ENCODE data around the gene ZNF273.
A peak's percentile ranks its signal among the peaks of the same experiment; 100 is the strongest.

Gene ZNF273

DNA sequence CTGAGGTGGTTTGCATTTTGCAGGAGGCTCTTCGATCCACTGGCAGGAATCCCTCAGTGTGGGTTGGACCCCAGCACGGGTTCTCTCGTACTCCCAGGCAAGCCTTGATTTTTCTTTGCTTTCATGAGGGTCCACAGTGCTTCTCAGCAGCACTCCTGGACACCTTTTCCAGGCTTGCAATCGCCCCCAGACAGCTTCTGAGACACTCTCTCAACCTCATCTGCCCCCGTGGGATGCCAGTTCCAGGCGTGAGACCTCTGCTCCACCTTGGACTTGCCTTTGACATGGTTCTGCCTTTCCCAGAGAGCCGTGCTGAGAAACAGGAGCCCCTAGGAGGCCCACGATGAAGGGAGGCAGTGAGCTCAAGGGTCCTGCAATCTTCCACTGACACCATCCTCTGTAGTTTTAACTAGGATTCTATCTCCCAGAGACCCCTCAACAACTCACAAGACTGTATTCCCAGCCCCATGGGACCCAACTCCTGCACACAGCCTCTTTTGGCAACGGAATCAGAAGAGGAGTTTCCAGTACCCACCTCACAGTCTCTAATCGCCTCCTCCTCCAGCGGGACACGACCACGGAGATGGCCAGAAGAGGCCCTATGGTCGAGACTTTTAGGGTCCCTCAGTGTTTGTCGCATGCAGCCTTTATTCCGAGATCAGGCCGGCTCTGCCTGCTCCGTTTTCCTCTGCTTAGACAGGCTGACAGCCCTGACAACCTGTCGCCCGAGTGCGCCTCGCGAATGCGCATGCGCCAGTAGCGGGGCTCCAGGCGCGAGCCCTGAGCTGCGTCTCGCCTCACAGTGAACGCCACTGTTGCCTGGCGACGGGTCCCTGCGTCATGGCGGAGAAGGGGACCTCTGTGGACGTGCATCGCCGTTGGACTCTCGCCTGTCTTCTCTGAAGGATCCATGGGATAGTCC lies 26.0 kb upstream of the ZNF273 start:
- peak; percentile 40 to 59 for DNase-seq (ENCODE audit: extremely low read depth in 1 of 2, low read depth in 1 of 2)

DNA sequence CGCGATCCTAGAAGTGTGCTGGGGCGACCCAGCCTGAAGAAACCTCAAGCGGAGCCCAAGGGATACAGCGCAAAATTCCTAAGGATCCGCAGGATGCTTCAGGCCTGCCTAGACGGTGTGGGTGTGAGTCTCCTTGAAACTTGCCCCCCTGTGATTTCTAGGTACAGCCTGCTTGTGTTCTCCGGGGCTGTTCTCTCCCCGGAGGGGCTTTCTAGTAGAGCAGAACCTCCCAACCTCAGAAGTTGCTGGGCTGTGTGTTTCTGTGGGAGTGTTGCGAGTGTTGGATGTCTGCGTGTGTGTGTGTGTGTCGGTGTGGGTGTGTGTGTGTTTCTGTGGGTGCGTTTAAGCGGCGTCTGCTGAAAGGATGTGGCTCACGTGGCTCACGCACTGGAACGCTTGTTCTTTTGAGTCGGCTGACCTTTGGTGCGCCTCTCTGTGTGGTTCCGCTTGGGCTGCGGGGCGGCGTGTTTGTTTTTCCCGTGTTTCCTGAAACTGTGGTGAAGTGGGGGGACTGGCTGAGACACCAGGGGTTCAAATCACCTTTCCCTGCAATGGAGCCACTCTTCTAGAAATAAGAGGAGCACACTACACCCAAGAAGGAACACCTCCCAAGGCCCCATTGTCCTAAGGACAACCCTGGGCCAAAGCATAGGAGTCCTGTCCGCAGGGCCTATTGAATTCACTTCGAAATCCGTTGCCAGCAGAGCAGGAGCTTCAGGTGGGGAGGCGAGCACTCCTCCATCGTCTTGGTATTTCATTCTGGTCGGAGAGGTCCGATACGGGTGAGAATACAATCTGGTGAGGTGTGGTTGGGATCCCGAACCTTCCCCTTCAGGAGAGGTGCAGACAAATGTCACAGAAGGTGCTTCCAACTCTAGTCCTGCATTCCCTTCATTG lies 25.1 kb upstream of the ZNF273 start:
- DNase-seq (ENCODE audit: extremely low read depth in 1 of 2, low read depth in 1 of 2) = no peak

DNA sequence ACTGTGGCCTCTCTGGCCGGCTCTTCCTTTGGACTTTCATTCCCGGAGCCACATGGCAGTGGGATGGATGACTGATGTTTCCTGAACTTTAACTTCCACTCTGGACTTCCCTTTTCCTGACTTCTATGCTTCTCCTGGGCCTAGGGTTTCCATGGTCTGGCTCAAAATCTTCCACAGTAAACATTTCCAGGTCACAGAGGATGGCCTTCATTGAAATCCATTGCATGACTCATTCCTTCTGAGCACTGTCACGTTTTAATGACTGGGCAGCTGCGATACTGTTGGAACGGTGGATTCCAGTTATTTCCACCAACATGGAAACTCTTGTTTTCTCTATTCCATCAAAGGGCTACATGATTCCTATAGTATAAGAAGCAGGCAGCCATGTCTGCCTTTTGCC lies 24.4 kb upstream of the ZNF273 start:
- no peak for DNase-seq (ENCODE audit: extremely low read depth in 1 of 2, low read depth in 1 of 2)

DNA sequence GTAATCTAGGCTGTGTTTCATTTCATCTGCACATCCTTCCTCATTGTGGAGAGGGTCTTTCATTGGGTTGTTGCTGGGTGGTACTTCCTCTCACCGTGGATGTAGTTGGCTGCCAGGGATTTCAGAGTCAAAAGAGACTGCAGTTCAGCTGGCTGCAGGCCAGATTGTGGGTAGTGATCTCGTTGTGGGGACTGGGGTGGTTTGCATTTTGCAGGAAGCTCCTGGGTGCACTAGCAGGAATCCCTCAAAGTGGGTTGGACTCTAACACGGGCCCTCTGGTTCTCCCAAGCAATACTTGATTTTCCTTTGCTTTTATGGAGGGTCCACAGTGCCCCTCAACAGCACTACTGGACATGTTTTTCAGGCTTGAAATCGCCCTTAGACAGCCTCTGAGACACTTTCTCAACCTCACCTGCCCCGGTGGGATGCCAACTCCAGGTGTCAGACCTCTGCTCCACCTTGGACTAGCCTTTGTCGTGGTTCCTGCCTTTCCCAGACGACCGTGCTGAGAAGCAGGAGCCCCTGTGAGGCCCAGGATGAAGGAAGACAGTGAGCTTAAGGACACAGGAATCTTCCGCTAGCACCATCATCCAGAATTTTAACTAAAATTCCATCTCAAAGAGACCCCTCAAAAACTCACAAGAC lies 23.9 kb upstream of the ZNF273 start:
- no peak for DNase-seq (ENCODE audit: extremely low read depth in 1 of 2, low read depth in 1 of 2)

DNA sequence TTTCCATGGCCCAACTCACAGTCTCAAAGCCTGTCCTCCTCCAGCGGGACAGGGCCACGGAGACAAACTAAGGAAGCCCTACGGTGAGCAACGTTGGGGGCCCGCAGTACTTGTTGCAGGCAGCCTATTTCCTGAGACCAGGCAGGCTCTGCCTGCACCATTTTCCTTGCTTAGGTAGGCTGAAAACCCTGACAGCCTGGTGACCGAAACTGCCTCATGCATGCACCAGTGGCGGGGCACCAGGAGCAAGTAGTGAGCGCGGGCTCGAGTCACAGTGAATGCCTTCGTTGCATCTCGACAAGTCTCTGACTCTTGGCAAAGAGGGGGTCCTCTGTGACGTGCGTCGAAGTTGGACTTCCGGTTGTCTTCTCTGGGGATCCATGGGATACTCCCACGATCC lies 23.3 kb upstream of the ZNF273 start:
- DNase-seq (ENCODE audit: extremely low read depth in 1 of 2, low read depth in 1 of 2) = no peak

DNA sequence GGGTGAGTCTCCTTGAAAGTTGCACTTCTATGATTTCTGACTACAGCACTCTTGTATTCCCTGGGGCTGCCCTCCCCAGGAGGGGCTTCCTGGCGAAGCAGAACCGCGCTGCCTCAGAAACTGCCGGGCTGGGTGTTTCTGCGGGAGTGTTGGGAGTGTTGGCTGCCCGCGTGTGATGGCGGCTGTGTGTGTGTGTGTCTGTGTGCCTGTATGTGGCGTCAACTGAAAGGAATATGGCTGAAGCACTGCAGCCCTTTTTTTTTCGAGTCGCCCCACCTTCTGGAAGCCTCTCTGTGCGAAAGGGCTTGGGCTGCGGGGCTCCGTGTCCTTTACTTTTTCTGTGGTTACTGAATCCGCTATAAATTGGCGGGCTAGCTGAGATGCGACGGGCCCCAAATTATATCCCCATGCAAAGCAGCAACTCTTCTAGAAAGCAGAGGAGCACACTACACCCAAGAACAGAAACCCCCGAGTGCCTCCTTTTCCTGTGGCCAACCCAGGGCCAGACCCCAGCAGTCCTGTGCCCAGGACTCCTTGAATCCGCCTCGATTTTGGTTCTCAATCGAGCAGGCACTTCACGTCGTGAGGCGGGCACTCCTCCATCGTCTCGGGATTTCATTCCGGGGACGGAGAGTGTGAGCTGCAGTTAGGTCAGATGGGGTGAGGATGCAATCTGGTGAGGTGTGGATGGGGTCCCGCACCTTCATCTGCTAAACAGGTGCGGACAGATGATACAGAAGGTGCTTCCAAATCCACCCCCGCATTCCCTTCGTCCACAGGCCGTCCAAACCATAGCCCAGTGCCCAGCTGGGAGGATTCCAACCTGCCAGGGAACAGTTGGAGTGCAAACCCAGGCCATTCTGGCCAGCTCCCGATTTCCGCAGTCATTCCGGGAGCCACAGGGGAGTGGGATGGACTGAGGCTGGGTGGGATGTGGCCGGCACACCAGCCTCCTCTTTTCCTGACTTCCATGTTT lies 22.5 kb upstream of the ZNF273 start:
- DNase-seq (ENCODE audit: extremely low read depth in 1 of 2, low read depth in 1 of 2) = no peak

DNA sequence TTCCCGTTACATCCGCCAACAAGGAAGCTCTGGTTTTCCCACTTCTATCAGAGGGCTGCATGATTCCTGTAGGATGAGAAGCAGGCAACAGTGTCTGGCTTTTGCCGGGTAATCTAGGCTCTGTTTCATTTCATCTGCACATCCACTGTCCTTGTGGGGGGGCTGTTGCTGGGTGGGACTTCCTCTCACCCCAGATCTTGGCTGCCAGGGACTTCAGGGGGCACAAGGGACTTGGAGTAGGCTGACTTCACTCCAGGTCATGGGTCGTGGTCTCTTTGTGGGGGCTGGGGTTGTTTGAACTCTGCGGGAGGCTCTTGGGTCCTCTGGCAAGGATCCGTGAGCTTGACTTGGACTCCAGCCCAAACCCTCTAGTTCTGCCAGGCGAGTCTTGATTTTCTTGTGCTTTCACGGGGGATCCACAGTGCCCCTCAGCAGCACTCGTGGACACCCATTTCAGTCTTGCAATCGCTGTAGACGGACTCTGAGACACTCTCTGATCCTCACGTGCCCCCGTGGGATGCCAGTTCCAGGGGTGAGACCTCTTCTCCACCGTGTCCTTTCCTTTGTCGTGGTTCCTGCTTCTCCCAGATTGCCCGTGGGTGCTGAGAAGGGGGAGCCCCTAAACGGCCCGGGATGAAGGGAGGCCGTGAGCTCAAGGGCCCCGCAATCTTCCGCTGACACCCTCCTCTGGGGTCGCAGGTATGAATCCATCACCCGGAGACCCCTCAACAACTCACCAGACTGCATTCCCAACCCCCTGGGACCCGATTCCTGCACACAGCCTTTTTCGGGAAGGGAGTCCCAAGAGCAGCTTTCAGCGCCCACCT lies 21.4 kb upstream of the ZNF273 start:
- no peak for DNase-seq (ENCODE audit: extremely low read depth in 1 of 2, low read depth in 1 of 2)

DNA sequence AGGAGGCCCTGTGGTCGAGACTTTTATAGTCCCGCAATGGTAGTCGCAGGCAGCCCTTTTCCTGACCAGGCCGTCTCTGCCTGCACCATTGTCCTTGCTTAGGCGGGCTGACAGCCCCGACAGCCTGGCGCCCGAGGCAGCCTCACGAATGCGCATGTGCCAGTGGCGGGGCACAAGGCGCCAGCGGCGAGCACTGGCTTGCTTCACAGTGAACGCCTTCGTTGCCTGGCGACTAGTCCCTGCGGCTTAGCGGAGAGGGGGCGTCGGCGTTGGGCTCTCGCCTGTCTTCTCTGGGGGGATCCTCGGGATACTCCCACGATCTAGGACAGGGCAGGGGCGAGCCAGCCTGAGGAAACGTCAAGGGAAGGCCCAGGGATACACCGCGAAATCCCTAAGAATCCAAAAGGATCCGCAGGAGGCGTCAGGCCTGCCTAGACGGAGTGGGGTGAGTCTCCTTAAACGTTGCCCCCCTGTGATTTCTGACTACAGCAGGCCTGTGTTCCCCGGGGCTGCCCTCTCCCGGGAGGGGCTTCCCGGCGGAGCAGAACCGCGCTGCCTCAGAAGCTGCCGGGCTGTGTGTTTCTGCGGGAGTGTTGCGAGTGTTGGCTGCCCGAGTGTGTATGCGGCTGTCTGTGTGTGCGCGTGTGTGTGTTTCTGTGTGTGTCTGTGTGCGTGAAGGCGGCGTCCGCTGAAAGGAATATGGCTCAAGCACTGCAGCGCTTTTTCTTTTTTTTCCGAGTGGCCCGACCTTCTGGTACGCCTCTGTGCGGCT lies 20.5 kb upstream of the ZNF273 start:
- peak in 1 of 2 donors; percentile 23 for DNase-seq (ENCODE audit: extremely low read depth in 1 of 2, low read depth in 1 of 2)

DNA sequence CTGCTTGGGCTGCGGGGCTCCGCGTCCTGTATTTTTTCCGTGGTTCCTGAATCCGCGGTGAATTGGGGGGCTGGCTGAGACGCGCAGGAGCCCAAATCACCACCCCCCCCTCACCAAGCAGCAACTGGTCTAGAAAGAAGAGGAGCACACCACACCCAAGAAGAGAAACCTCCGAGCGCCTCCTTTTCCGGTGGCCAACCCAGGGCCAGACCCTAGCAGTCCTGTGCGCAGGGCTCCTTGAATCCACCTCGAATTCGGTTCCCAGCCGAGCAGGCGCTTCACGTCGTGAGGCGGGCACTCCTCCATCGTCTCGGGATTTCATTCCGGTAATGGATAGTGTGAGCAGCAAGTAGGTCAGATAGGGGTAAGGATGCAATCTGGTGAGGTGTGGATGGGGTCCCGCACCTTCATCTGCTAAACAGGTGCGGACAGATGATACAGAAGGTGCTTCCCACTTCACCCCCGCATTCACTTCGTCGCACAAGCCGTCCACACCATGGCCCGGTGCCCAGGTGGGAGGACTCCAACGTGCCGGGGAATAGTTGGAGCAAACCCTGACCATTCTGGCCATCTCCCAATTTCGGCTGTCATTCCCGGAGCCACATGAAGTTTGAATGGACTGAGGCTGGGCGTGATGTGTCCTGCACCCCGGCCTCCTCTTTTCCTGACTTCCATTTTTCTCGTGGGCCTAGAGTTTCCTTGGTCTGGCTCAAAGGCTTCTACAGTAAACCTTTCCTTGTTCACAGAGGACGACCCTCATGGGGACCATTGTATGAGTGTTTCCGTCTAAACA lies 19.8 kb upstream of the ZNF273 start:
- no peak for DNase-seq (ENCODE audit: extremely low read depth in 1 of 2, low read depth in 1 of 2)

DNA sequence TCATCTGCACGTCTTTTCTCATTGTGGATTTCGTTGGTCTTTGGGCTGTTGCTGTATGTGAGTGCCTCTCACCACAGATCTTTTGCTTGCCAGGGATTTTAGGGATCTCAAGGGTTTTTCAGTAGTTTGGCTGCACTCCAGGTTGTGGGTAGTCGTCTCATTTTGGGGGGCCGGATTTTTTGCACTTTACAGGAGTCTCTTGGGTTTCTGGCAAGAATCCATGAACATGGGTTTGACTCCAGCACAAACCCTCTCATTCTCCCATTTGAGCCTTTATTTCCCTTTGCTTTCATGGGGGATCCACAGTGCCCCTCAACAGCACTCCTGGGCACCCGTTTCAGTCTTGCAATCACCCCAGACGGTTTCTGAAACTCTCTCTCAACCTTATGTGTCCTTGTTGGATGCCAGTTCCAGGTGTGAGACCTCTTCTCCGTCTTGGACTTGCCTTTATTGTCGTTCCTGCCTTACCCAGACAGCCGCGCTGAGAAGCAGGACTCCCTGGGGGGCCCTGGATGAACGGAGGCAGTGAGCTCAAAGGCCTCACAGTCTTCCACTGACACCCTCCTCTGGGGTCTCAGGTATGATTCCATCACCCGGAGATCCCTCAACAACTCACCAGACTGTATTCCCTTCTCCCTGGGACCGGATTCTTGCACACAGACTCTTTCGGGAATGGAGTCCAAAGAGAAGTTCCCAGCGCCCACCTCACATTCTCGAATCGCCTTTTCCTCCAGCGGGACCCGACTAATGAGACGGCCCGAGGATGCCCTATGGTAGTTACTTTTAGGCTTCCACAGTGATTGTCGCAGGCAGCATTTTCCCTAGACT lies 18.8 kb upstream of the ZNF273 start:
- DNase-seq (ENCODE audit: extremely low read depth in 1 of 2, low read depth in 1 of 2) = no peak

DNA sequence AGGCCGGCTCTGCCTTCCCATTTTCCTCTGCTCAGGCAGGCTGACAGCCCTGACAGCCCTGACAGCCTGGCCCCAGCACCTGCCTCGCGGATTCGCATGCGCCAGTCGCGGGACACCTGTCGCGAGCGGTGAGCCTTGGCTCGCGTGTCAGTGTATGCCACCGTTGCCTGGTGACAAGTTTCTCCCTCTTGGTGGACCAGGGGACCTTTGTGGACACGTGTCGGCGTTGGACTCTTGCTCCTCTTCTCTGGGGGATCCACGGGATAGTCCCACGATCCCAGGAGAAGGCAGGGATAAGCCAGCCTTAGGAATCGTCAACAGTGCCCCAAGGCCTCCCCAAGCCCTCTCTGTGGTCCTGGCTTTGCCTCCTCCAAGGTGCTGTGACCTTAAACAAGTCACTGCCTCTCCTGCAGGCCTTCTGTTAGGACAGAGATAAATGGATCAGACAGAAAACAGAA lies 18.1 kb upstream of the ZNF273 start:
- DNase-seq (ENCODE audit: extremely low read depth in 1 of 2, low read depth in 1 of 2) = no peak

DNA sequence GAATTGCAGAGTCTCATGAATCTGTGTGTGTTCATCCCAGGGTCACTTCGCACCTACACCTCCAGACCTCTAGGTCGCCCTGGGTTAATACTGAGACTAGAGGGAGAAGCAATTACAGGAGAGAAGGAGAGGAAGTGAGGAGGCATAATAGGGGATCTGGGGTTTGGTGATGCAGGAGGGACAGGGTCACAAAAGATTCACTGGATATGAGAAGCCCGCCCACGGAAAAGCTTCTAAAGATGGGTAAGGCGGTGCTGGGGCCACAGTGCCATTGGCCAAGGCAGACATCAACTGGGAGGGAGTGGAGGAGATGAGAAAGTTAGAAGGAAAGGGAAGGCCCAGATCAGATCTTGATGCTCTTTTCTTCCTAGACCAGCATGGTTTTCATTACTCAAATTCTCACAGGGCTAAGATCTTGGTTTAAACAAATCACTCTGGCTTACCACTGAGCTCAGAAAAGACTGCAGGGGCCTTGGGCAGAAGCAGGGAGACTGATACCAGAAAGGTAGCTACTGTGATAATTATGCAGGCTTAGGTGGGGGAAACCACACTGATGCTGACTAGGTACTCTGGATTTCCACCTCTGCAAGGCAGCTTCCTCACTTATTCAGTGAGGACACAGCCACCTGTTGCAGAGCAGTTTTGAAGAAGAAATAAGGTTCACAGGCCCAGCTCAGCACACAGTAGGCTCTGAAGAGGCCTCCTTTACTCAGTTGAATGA lies 17.4 kb upstream of the ZNF273 start:
- no peak for DNase-seq (ENCODE audit: extremely low read depth in 1 of 2, low read depth in 1 of 2)

DNA sequence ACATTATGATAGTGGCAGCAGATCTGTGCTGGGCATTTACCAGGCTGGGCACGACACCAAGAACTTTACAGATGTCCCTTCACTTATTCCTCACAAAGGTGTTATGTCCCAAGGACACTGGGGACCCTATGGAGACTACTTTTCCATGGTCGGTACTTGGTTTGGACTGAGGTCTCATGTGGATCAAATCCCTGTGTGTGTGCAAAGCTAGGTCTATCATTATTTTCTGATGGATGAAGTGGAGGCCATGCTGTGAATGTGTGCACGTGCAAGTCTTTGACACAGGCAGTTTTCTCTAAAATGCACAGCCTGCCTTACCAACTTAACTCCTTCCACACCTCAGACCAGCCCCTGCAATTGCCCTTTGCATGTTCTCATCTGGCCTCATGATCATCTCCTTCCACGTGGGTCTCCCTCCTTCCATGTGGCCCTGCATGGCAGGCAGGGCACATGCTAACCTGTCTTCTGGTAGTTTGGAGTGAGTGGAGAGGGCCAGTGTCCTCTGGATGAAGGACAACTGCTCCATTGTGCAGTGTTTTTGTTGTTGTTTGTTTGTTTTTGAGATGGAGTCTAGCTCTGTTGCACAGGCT lies 16.0 kb upstream of the ZNF273 start:
- DNase-seq (ENCODE audit: extremely low read depth in 1 of 2, low read depth in 1 of 2) = no peak

DNA sequence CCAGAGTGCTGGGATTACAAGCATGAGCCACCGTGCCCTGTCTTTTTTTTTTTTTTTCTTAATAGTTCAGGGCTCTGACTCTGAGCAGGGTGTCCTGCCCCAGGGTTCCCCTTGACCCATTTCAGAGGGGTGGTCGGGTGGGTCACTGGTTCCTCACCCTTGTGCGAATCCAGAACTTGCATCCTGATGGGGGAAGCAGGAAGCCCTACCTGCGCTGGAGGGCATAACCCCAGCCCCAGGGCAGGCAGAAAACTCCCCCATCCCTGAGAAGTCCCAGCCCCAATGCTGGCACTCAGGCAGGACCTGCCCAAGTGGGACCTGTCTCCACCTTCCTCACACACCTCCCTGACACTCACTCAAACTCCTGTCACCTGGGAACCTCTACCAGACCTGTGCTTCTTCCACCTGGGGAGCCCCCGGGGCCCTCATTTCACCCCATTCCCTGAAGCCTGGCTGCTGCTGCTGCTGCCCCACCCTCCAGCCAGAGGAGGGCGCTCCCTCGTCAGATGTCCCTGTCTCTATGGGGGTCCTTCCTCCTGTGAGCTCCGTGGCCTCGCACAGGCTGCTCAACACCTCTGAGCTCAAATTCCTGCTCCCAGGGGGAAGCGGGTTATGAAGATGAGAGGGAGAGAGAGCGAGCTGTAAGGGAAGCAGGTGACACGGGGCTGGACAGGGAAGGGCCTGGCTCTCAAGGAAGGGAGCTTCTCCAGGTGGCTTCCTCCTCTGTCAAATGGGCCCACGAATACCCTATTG lies 15.1 kb upstream of the ZNF273 start:
- DNase-seq (ENCODE audit: extremely low read depth in 1 of 2, low read depth in 1 of 2) = peak in 1 of 2 donors; percentile 25

DNA sequence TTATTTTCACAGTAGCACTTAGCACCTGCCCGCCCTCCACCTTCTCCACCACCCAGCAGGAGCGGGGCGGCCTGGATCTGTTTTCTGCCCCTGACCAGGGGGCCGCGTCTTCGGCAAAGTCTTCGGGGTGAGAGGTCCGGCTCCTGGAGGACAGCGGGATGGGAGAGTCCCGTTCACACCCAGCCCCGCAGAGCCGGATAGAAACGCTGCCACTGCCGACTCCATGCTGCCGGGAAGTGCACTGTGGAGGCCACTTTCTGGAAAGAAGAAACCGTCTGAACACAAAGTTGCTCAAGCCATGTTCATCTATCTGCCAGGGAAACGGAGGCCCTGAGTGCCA lies 14.5 kb upstream of the ZNF273 start:
- DNase-seq (ENCODE audit: extremely low read depth in 1 of 2, low read depth in 1 of 2) = no peak
